ENCODE data around the gene PLCD4. TPM values are rescaled to one million over a fixed set of nuclear protein-coding genes. Genes with fewer than 3 reads are reported as not detected.

PLCD4 gene
- total RNA-seq, 1 experiment from 2014 or later, result 0.40 TPM

DNA sequence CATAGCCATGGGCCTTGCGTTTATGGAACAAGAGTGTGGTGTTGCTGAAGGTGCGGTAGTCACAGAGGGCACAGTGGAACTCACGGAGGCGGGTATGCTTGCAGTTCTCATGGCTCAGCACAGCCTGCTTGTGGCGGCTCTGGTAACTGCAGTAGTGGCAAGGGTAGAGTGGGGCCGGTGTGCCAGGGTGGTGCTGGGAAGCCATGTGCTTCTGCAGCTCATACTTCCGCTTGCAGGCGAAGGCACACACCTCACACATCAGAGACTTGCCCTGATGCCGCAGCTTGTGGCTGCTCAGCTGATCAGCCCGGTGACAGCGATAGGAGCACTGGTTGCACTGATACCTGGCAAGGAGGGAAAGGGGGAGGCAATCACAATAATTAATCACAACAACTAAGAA, 37.0 kb downstream of the PLCD4 start:
- POLR2A ChIA-PET, result no interaction called here
- H3K27ac Mint-ChIP-seq (ENCODE audit: low read depth, unreplicated experiment), result peak overlapping the region; percentile 7
- intact Hi-C loops (cut with micrococcal nuclease), result no loop called here
- no peak for DNase-seq (ENCODE audit: unreplicated experiment)
- no peaks in the 10 kb centered on the region for H3K27me3 Mint-ChIP-seq (ENCODE audit: insufficient read depth, unreplicated experiment)
- CTCF ChIA-PET, result interaction anchor here (0.5 to 0.9 kb wide), 2 partner anchors 55 to 103 kb away, joined by 3 read pairs; no protein-coding TSS in a partner anchor
- no TSS peak for BruUV-seq (replicated peaks)
- H3K4me3 Mint-ChIP-seq (ENCODE audit: unreplicated experiment), result no peak overlapping the region
- H3K9me3 Mint-ChIP-seq (ENCODE audit: unreplicated experiment), result no peaks in the 10 kb centered on the region
- TF ChIP-seq CTCF (IDR thresholded peaks at IDR 0.05; ENCODE audit: unreplicated experiment), result no peak
- H3K4me1 Mint-ChIP-seq (ENCODE audit: insufficient read depth, unreplicated experiment), result no peaks in the 10 kb centered on the region
- peaks cover 80% of the 10 kb centered on the region for H3K36me3 Mint-ChIP-seq (ENCODE audit: insufficient read depth, unreplicated experiment)

DNA sequence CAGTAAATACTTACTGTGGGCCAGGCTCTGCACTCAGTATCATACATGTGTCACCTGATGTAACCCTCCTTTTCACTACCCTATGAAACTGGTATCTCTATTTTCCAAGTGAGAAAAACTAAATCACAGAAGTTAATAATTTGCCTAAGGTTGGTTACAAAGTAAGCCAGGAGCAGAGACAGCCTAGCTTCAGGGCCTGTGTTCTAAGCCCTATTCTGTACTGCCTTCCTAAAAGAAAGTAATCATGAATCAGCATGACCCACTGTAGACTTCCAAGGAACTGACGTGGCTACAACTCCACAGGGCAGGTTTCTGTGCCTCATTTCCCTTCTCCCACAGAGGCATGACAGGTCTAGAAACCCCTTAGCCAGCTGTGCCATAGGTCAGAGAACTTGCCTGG, 37.4 kb downstream of the PLCD4 start:
- DNase-seq (ENCODE audit: unreplicated experiment), result no peak
- H3K4me3 Mint-ChIP-seq (ENCODE audit: unreplicated experiment), result no peak overlapping the region
- BruUV-seq (replicated peaks), result no TSS peak
- peak overlapping the region; percentile 7 for H3K27ac Mint-ChIP-seq (ENCODE audit: low read depth, unreplicated experiment)
- ChIA-PET POLR2A (interaction anchor here (0.9 kb wide), 1 partner anchor 38 kb away, joined by 3 read pairs; the partner anchor contains the start of gene PLCD4), CTCF (interaction anchor here (0.5 kb wide), 1 partner anchor 55 kb away, joined by 3 read pairs; no protein-coding TSS in a partner anchor)
- no peaks in the 10 kb centered on the region for H3K9me3 Mint-ChIP-seq (ENCODE audit: unreplicated experiment)
- H3K4me1 Mint-ChIP-seq (ENCODE audit: insufficient read depth, unreplicated experiment), result no peaks in the 10 kb centered on the region
- TF ChIP-seq CTCF (IDR thresholded peaks at IDR 0.05; ENCODE audit: unreplicated experiment), result no peak
- no peaks in the 10 kb centered on the region for H3K27me3 Mint-ChIP-seq (ENCODE audit: insufficient read depth, unreplicated experiment)
- intact Hi-C loops (cut with micrococcal nuclease), result no loop called here
- H3K36me3 Mint-ChIP-seq (ENCODE audit: insufficient read depth, unreplicated experiment), result peaks cover 80% of the 10 kb centered on the region

- Mint-ChIP-seq H3K36me3 (ENCODE audit: insufficient read depth, unreplicated experiment) (peaks cover 83% of the 10 kb centered on the region), H3K4me1 (ENCODE audit: insufficient read depth, unreplicated experiment) (no peaks in the 10 kb centered on the region), H3K9me3 (ENCODE audit: unreplicated experiment) (no peaks in the 10 kb centered on the region), H3K27ac (ENCODE audit: low read depth, unreplicated experiment) (no peak overlapping the region), H3K27me3 (ENCODE audit: insufficient read depth, unreplicated experiment) (no peaks in the 10 kb centered on the region), H3K4me3 (ENCODE audit: unreplicated experiment) (no peak overlapping the region)
- CTCF ChIA-PET, result interaction anchor here (0.5 to 5.2 kb wide), 26 partner anchors 9 to 861 kb away, joined by 3 to 48 read pairs (median 4); partner anchors contain the start of genes BCS1L, PLCD4, RNF25 and STK36
- POLR2A ChIA-PET, result interaction anchor here (0.6 to 1.4 kb wide), 2 partner anchors 41 to 180 kb away, joined by 3 to 5 read pairs; partner anchors contain the start of gene PLCD4
- peak; percentile 67 for TF ChIP-seq CTCF (IDR thresholded peaks at IDR 0.05; ENCODE audit: unreplicated experiment)
- intact Hi-C loops (cut with micrococcal nuclease), result loop anchor here (2.0 kb wide), 2 partner anchors 79 to 241 kb away; partner anchors contain the start of genes CNOT9 and USP37
- no TSS peak for BruUV-seq (replicated peaks)
- peak; percentile 68 for DNase-seq (ENCODE audit: unreplicated experiment)
Measured at GRCh38 chr2:218648088-218648786, 40.5 kb downstream of the PLCD4 start.

DNA sequence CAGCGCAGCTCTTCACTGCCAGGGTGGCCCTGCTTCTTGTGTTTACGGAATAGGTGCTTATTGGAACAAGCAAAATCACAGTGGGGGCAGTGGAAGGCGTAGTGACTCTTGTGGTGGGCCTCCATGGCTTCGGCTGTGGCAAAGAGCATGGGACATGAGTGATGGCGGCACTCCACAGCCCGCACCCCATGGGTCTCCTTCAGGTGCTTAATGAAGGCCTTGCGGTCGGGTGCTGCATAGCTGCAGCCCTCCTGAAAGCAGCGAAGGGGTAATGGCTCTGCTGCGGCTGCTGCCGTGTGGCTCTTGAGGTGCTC, 41.0 kb downstream of the PLCD4 start:
- CTCF ChIA-PET, result interaction anchor here (0.5 to 5.2 kb wide), 14 partner anchors 10 to 847 kb away, joined by 3 to 48 read pairs (median 4); partner anchors contain the start of genes BCS1L, RNF25, STK36 and ZNF142
- DNase-seq (ENCODE audit: unreplicated experiment), result no peak
- Mint-ChIP-seq H3K4me3 (ENCODE audit: unreplicated experiment) (no peak overlapping the region), H3K9me3 (ENCODE audit: unreplicated experiment) (no peaks in the 10 kb centered on the region), H3K27me3 (ENCODE audit: insufficient read depth, unreplicated experiment) (no peaks in the 10 kb centered on the region), H3K4me1 (ENCODE audit: insufficient read depth, unreplicated experiment) (no peaks in the 10 kb centered on the region), H3K36me3 (ENCODE audit: insufficient read depth, unreplicated experiment) (peaks cover 84% of the 10 kb centered on the region), H3K27ac (ENCODE audit: low read depth, unreplicated experiment) (no peak overlapping the region)
- intact Hi-C loops (cut with micrococcal nuclease), result loop anchor here (2.0 kb wide), 2 partner anchors 80 to 242 kb away; partner anchors contain the start of genes CNOT9 and USP37
- POLR2A ChIA-PET, result interaction anchor here (1.4 kb wide), 1 partner anchor 41 kb away, joined by 5 read pairs; the partner anchor contains the start of gene PLCD4
- TF ChIP-seq CTCF (IDR thresholded peaks at IDR 0.05; ENCODE audit: unreplicated experiment), result no peak
- BruUV-seq (replicated peaks), result no TSS peak

Data from MCF 10A (cell line).